Smooth muscle cell (in vitro differentiated cells): ENCODE measurements around the gene ABHD17C. TPM values are rescaled to one million over a fixed set of nuclear protein-coding genes. Genes with fewer than 3 reads are reported as not detected.
A peak's percentile ranks its signal among the peaks of the same experiment; 100 is the strongest.

Experiments used
- DNase-seq: peaks from one replicate; lab custom pipeline; 2025; ENCODE audit not compliant: unreplicated experiment; lab: John Stamatoyannopoulos, UW
- H2AFZ ChIP-seq: fragments of 200-600 bp; sonication (generic); 2 replicates; pipeline ENCODE4 v1.6.0; 2016; ENCODE audit warnings: antibody characterized with exemption, low read depth, mild to moderate bottlenecking
- H3F3A ChIP-seq: fragments of 200-600 bp; sonication (generic); 2 replicates; pipeline ENCODE4 v1.6.0; 2017; ENCODE audit warnings: antibody characterized with exemption, low read depth
- H3K27ac ChIP-seq: fragments of 200-600 bp; sonication (generic); 2 replicates; pipeline ENCODE4 v1.5.1; 2016; ENCODE audit warnings: low read depth, mild to moderate bottlenecking
- H3K27me3 ChIP-seq: fragments of 200-600 bp; sonication (generic); 2 replicates; pipeline ENCODE4 v1.6.1; 2016; ENCODE audit warnings: low read depth, mild to moderate bottlenecking
- H3K36me3 ChIP-seq: fragments of 200-600 bp; sonication (generic); 2 replicates; pipeline ENCODE4 v1.5.1; 2016; ENCODE audit warnings: low read depth
- H3K4me1 ChIP-seq: fragments of 200-600 bp; sonication (generic); 2 replicates; pipeline ENCODE4 v1.5.1; 2016; ENCODE audit warnings: low read depth
- H3K4me2 ChIP-seq: fragments of 200-600 bp; sonication (generic); 2 replicates; pipeline ENCODE4 v1.6.0; 2016; ENCODE audit warnings: mild to moderate bottlenecking
- H3K4me3 ChIP-seq: fragments of 200-600 bp; sonication (generic); 2 replicates; pipeline ENCODE4 v1.5.1; 2016; ENCODE audit warnings: mild to moderate bottlenecking
- H3K79me2 ChIP-seq: fragments of 200-600 bp; sonication (generic); 2 replicates; pipeline ENCODE4 v1.6.0; 2016; ENCODE audit warnings: low read depth, mild to moderate bottlenecking
- H3K9ac ChIP-seq: fragments of 200-600 bp; sonication (generic); 2 replicates; pipeline ENCODE4 v1.6.0; 2016; ENCODE audit warnings: low read depth
- H3K9me3 ChIP-seq: fragments of 200-600 bp; sonication (generic); replicated peaks from 2 replicates; pipeline ENCODE4 v1.5.1; 2016; ENCODE audit warnings: low read depth
- H4K20me1 ChIP-seq: fragments of 200-600 bp; sonication (generic); 2 replicates; pipeline ENCODE4 v1.6.0; 2016; ENCODE audit warnings: low read depth
- WGBS: methylation state at CpG from one replicate; pipeline ENCODE4 v1.1.7; 2016; ENCODE audit warnings: low lambda C conversion rate; 5-methylcytosine and 5-hydroxymethylcytosine counted together
- polyA plus RNA-seq: library from polyadenylated mRNA; unstranded; fragments of >200 nt; fragmentation: Nextera tagmentation; extraction: Ambion mirVana; gene quantifications from 2 replicates; pipeline ENCODE4 v1.2.1, GENCODE V29; 2016
- total RNA-seq: library from RNA; depleted of rRNA; stranded (reverse); fragments of >200 nt; gene quantifications from 2 replicates; pipeline ENCODE4 v1.2.3, GENCODE V29; 2014
- TF ChIP-seq, protein P1 (sequence below): fragments of 200-600 bp; sonication (generic); IDR thresholded peaks from 2 replicates; pipeline ENCODE4 v1.5.1; 2017; ENCODE audit warnings: borderline replicate concordance, mild to moderate bottlenecking, antibody characterized with exemption; ENCODE audit not compliant: insufficient read depth, poor library complexity, severe bottlenecking

ABHD17C gene
- total and polyA plus RNA-seq, 2 experiments from 2014 or later, result 3.1 to 4.1 TPM

GRCh38 chr15:80785335-80785734 is 90.2 kb downstream of the ABHD17C start:
- no peaks in the 10 kb centered on the region for H3K36me3 ChIP-seq
- peaks cover 29% of the 10 kb centered on the region for H3K27me3 ChIP-seq
- no peaks in the 10 kb centered on the region for H3F3A ChIP-seq
- 79% methylated on average over 5 of the region's 5 CpGs for WGBS
- no peak overlapping the region for H3K4me3 ChIP-seq
- no peak for DNase-seq
- no peak overlapping the region for H3K9ac ChIP-seq
- no peak overlapping the region for H3K27ac ChIP-seq
- TF ChIP-seq, protein P1, sequence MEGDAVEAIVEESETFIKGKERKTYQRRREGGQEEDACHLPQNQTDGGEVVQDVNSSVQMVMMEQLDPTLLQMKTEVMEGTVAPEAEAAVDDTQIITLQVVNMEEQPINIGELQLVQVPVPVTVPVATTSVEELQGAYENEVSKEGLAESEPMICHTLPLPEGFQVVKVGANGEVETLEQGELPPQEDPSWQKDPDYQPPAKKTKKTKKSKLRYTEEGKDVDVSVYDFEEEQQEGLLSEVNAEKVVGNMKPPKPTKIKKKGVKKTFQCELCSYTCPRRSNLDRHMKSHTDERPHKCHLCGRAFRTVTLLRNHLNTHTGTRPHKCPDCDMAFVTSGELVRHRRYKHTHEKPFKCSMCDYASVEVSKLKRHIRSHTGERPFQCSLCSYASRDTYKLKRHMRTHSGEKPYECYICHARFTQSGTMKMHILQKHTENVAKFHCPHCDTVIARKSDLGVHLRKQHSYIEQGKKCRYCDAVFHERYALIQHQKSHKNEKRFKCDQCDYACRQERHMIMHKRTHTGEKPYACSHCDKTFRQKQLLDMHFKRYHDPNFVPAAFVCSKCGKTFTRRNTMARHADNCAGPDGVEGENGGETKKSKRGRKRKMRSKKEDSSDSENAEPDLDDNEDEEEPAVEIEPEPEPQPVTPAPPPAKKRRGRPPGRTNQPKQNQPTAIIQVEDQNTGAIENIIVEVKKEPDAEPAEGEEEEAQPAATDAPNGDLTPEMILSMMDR, result no peak
- peaks cover 1% of the 10 kb centered on the region for H4K20me1 ChIP-seq
- no peaks in the 10 kb centered on the region for H3K9me3 ChIP-seq
- H3K79me2 ChIP-seq, result no peaks in the 10 kb centered on the region
- H3K4me1 ChIP-seq, result peaks cover 2% of the 10 kb centered on the region
- H3K4me2 ChIP-seq, result no peak overlapping the region
- no peak overlapping the region for H2AFZ ChIP-seq

GRCh38 chr15:80785811-80786354 is 90.8 kb downstream of the ABHD17C start:
- Histone ChIP-seq H2AFZ (no peak overlapping the region), H3K9me3 (no peaks in the 10 kb centered on the region), H3K9ac (no peak overlapping the region), H3K79me2 (no peaks in the 10 kb centered on the region), H3K4me3 (no peak overlapping the region), H3K36me3 (no peaks in the 10 kb centered on the region), H3K4me2 (no peak overlapping the region), H3K27me3 (peaks cover 25% of the 10 kb centered on the region), H3K4me1 (no peaks in the 10 kb centered on the region), H4K20me1 (no peaks in the 10 kb centered on the region), H3F3A (no peaks in the 10 kb centered on the region), H3K27ac (no peak overlapping the region)
- DNase-seq, result no peak
- TF ChIP-seq, protein P1, result no peak
- 94% methylated on average over 5 of the region's 5 CpGs for WGBS

GRCh38 chr15:80787316-80787715 is 92.2 kb downstream of the ABHD17C start:
- Histone ChIP-seq H3K27ac (no peak overlapping the region), H3K27me3 (peaks cover 14% of the 10 kb centered on the region), H3K4me3 (no peak overlapping the region), H3K79me2 (no peaks in the 10 kb centered on the region), H3K9me3 (no peaks in the 10 kb centered on the region), H3K4me1 (no peaks in the 10 kb centered on the region), H2AFZ (no peak overlapping the region), H3K9ac (no peak overlapping the region), H3K36me3 (no peaks in the 10 kb centered on the region), H4K20me1 (no peaks in the 10 kb centered on the region), H3K4me2 (no peak overlapping the region), H3F3A (no peaks in the 10 kb centered on the region)
- no peak for DNase-seq
- TF ChIP-seq, protein P1, result no peak
- WGBS, result 85% methylated on average over 3 of the region's 3 CpGs

DNA sequence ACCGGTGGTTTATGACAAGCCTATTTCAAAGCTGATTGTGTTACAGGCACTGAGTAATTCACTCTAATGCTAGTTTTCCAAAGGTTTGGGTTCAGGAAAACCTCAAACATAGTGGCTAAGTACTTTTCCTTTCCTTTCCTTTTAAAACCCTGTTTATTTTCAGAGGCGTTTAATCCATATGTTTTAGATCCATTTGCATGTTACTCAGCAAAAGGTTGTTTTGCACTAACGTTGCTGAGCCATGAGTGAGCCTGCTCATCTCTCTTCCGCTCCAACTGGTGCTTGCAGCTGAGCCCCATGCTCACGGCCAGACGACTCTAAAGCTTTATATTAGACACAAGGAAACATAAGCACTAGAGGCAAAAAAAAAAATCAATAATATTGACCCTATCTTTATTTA is 93.4 kb downstream of the ABHD17C start:
- H3K9ac ChIP-seq, result no peak overlapping the region
- no peaks in the 10 kb centered on the region for H3K9me3 ChIP-seq
- H3K79me2 ChIP-seq, result no peaks in the 10 kb centered on the region
- peaks cover 9% of the 10 kb centered on the region for H3K27me3 ChIP-seq
- no peak overlapping the region for H3K4me3 ChIP-seq
- no peak overlapping the region for H2AFZ ChIP-seq
- H3K27ac ChIP-seq, result peak overlapping the region; percentile 52
- H3K4me2 ChIP-seq, result peak overlapping the region; percentile 45
- no peaks in the 10 kb centered on the region for H4K20me1 ChIP-seq
- 47% methylated on average over 6 of the region's 6 CpGs for WGBS
- no peak for DNase-seq
- no peaks in the 10 kb centered on the region for H3K4me1 ChIP-seq
- no peaks in the 10 kb centered on the region for H3K36me3 ChIP-seq
- TF ChIP-seq, protein P1, result no peak
- H3F3A ChIP-seq, result no peaks in the 10 kb centered on the region
